Esophagus muscularis mucosa (tissue), 4 donors: ENCODE measurements around the gene HOXB9.

Experiments used
- EP300 ChIP-seq: sonication (generic); formaldehyde crosslinking; IDR thresholded peaks from one replicate; pipeline ENCODE4 v1.6.1; 2017; ENCODE audit warnings: antibody characterized with exemption
- POLR2A ChIP-seq: fragments of 450-650 bp; IDR thresholded peaks from one replicate; pipeline ENCODE4 v1.6.1; 2017; ENCODE audit warnings: antibody characterized with exemption, moderate library complexity, mild to moderate bottlenecking, low read depth
- POLR2AphosphoS5 ChIP-seq, 2 donors: sonication (generic); formaldehyde crosslinking; IDR thresholded peaks; one replicate each; pipeline ENCODE4 v1.6.1; 2017; ENCODE audit warnings: antibody characterized with exemption in 2 of 2
- TF ChIP-seq, protein P1 (sequence below), 3 experiments: fragments of 200-600 bp in 2 of 3; fragments of 450-650 bp in 1 of 3; sonication (generic) in 2 of 3; IDR thresholded peaks; one replicate each; pipeline ENCODE4 v1.5.1; 2017 to 2019; ENCODE audit warnings: antibody characterized with exemption in 3 of 3, mild to moderate bottlenecking in 2 of 3, moderate library complexity in 1 of 3

- TF ChIP-seq, protein P1, sequence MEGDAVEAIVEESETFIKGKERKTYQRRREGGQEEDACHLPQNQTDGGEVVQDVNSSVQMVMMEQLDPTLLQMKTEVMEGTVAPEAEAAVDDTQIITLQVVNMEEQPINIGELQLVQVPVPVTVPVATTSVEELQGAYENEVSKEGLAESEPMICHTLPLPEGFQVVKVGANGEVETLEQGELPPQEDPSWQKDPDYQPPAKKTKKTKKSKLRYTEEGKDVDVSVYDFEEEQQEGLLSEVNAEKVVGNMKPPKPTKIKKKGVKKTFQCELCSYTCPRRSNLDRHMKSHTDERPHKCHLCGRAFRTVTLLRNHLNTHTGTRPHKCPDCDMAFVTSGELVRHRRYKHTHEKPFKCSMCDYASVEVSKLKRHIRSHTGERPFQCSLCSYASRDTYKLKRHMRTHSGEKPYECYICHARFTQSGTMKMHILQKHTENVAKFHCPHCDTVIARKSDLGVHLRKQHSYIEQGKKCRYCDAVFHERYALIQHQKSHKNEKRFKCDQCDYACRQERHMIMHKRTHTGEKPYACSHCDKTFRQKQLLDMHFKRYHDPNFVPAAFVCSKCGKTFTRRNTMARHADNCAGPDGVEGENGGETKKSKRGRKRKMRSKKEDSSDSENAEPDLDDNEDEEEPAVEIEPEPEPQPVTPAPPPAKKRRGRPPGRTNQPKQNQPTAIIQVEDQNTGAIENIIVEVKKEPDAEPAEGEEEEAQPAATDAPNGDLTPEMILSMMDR (IDR thresholded peaks at IDR 0.05) = no peak
- TF ChIP-seq POLR2A = no peak
- no peak for TF ChIP-seq POLR2AphosphoS5 (IDR thresholded peaks at IDR 0.05)
- no peak for TF ChIP-seq EP300
Observed at GRCh38 chr17:48574505-48575065, 51.6 kb downstream of the HOXB9 start.
